ENCODE measurements around the gene GGTLC2. TPM values are rescaled to one million over a fixed set of nuclear protein-coding genes. Genes with fewer than 3 reads are reported as not detected.

GGTLC2 gene
- polyA plus RNA-seq, 1 donor from 2014 or later, result not detected

GRCh38 chr22:22616636-22617035, 27.8 kb upstream of the GGTLC2 start:
- no peaks in the 10 kb centered on the region for H4K20me1 ChIP-seq (ENCODE audit: insufficient read depth)
- H3K27me3 ChIP-seq (ENCODE audit: insufficient read depth, low read depth, low read length), result no peaks in the 10 kb centered on the region
- no peaks in the 10 kb centered on the region for H3K9me3 ChIP-seq (ENCODE audit: low read length)
- H3K36me3 ChIP-seq (ENCODE audit: insufficient read depth, low read length), result no peaks in the 10 kb centered on the region
- H3K9me2 ChIP-seq (ENCODE audit: insufficient read depth, low read length), result no peaks in the 10 kb centered on the region
- H3K4me2 ChIP-seq (ENCODE audit: low read length), result no peak overlapping the region
- no peaks in the 10 kb centered on the region for H3F3A ChIP-seq (ENCODE audit: insufficient read depth, low read length, poor library complexity, severe bottlenecking)
- H3K4me3 ChIP-seq (ENCODE audit: low read length), result no peak overlapping the region
- no peak overlapping the region for H3K9ac ChIP-seq (ENCODE audit: low read length)
- TF ChIP-seq CTCF (IDR thresholded peaks at IDR 0.05; ENCODE audit: poor library complexity, severe bottlenecking) (no peak), REST (IDR thresholded peaks at IDR 0.05; ENCODE audit: borderline replicate concordance) (no peak), MXI1 (conservative IDR thresholded peaks at IDR 0.05; ENCODE audit: poor library complexity, severe bottlenecking) (no peak), EP300 (conservative IDR thresholded peaks at IDR 0.05; ENCODE audit: poor library complexity, severe bottlenecking) (no peak), EZH2 (IDR thresholded peaks at IDR 0.05; ENCODE audit: borderline replicate concordance, insufficient read depth, low read length, poor library complexity, severe bottlenecking) (no peak), SMC3 (conservative IDR thresholded peaks at IDR 0.05; ENCODE audit: poor library complexity) (no peak), POLR2AphosphoS5 (IDR thresholded peaks at IDR 0.05) (no peak), TAF1 (IDR thresholded peaks at IDR 0.05; ENCODE audit: low read depth) (no peak), RAD21 (conservative IDR thresholded peaks at IDR 0.05) (no peak)
- no peak overlapping the region for H2AFZ ChIP-seq (ENCODE audit: low read depth, low read length)
- H3K79me2 ChIP-seq (replicated peaks; ENCODE audit: insufficient read depth, low read length), result no peaks in the 10 kb centered on the region
- H3K27ac ChIP-seq (ENCODE audit: low read length), result no peak overlapping the region

GRCh38 chr22:22618448-22618847, 26.0 kb upstream of the GGTLC2 start:
- Histone ChIP-seq H3K9me3 (ENCODE audit: low read length) (no peaks in the 10 kb centered on the region), H2AFZ (ENCODE audit: low read depth, low read length) (no peak overlapping the region), H3F3A (ENCODE audit: insufficient read depth, low read length, poor library complexity, severe bottlenecking) (no peaks in the 10 kb centered on the region), H3K4me3 (ENCODE audit: low read length) (no peak overlapping the region), H3K79me2 (replicated peaks; ENCODE audit: insufficient read depth, low read length) (no peaks in the 10 kb centered on the region), H3K27me3 (ENCODE audit: insufficient read depth, low read depth, low read length) (no peaks in the 10 kb centered on the region), H3K36me3 (ENCODE audit: insufficient read depth, low read length) (no peaks in the 10 kb centered on the region), H3K9me2 (ENCODE audit: insufficient read depth, low read length) (no peaks in the 10 kb centered on the region), H3K4me2 (ENCODE audit: low read length) (no peak overlapping the region), H3K9ac (ENCODE audit: low read length) (no peak overlapping the region), H3K27ac (ENCODE audit: low read length) (no peak overlapping the region), H4K20me1 (ENCODE audit: insufficient read depth) (no peaks in the 10 kb centered on the region)
- TF ChIP-seq RAD21 (conservative IDR thresholded peaks at IDR 0.05), result no peak
- no peak for TF ChIP-seq EP300 (conservative IDR thresholded peaks at IDR 0.05; ENCODE audit: poor library complexity, severe bottlenecking)
- no peak for TF ChIP-seq MXI1 (conservative IDR thresholded peaks at IDR 0.05; ENCODE audit: poor library complexity, severe bottlenecking)
- no peak for TF ChIP-seq SMC3 (conservative IDR thresholded peaks at IDR 0.05; ENCODE audit: poor library complexity)
- TF ChIP-seq TAF1 (IDR thresholded peaks at IDR 0.05; ENCODE audit: low read depth), result no peak
- TF ChIP-seq POLR2AphosphoS5 (IDR thresholded peaks at IDR 0.05), result no peak
- no peak for TF ChIP-seq EZH2 (IDR thresholded peaks at IDR 0.05; ENCODE audit: borderline replicate concordance, insufficient read depth, low read length, poor library complexity, severe bottlenecking)
- no peak for TF ChIP-seq REST (IDR thresholded peaks at IDR 0.05; ENCODE audit: borderline replicate concordance)
- no peak for TF ChIP-seq CTCF (IDR thresholded peaks at IDR 0.05; ENCODE audit: poor library complexity, severe bottlenecking)

Data from neural cell (in vitro differentiated cells).